ENCODE data around the gene CCDC137. TPM values are rescaled to one million over a fixed set of nuclear protein-coding genes. Genes with fewer than 3 reads are reported as not detected.

CCDC137 gene
- total RNA-seq, 1 donor from 2014 or later, result 25.6 TPM

DNA sequence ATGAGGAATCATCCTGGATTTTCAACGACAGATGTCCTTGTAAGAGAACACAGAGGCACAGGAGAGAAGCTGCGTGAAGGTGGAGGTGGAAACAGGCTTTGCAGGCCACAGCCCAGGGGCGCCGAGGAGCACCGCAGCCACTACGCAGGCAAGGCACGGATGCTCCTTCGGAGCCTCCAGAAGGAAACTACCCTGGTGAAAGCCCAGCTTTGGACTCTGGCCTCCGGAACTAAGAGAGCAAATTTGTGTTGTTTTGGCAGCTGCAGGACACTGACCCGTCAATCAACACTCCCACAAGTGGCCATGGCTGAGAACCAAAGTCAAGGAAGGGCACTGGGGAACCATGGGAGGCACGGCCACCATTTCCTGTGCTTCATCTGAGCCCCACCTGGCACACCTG, 13.6 kb downstream of the CCDC137 start:
- TF ChIP-seq, protein P1, sequence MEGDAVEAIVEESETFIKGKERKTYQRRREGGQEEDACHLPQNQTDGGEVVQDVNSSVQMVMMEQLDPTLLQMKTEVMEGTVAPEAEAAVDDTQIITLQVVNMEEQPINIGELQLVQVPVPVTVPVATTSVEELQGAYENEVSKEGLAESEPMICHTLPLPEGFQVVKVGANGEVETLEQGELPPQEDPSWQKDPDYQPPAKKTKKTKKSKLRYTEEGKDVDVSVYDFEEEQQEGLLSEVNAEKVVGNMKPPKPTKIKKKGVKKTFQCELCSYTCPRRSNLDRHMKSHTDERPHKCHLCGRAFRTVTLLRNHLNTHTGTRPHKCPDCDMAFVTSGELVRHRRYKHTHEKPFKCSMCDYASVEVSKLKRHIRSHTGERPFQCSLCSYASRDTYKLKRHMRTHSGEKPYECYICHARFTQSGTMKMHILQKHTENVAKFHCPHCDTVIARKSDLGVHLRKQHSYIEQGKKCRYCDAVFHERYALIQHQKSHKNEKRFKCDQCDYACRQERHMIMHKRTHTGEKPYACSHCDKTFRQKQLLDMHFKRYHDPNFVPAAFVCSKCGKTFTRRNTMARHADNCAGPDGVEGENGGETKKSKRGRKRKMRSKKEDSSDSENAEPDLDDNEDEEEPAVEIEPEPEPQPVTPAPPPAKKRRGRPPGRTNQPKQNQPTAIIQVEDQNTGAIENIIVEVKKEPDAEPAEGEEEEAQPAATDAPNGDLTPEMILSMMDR (IDR thresholded peaks at IDR 0.05; ENCODE audit: insufficient read depth, low read length, poor library complexity, severe bottlenecking), result no peak

DNA sequence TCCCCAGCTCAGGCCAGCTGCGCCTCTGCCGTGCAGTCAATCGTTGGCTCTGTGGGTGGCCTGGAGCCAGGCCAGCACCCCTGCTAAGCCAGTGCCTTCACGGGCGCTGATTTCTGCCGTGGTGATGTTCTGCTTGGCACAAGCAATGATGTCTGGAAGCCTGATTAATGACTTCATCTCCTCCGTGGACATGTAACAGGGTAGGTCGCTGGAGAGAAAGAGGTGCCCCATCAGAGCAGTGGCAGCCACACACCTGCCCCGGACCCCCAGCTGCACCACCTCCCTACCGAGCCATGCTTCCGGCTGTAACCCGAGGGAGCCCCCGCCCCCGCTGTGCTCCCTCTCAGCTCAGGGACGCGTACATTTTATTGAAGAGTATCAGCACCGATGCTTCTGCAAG, 15.1 kb downstream of the CCDC137 start:
- peak; percentile 31 for DNase-seq (ENCODE audit: low read depth)
- peaks cover 2% of the 10 kb centered on the region for H3K36me3 ChIP-seq (ENCODE audit: control insufficient read depth, insufficient read depth, low read length)
- H3K27me3 ChIP-seq (ENCODE audit: control insufficient read depth, insufficient read depth, low read length), result no peaks in the 10 kb centered on the region
- no peak overlapping the region for H3K4me3 ChIP-seq (ENCODE audit: low read depth, low read length)
- TF ChIP-seq, protein P1 (IDR thresholded peaks at IDR 0.05; ENCODE audit: insufficient read depth, low read length, poor library complexity, severe bottlenecking), result no peak

More for the DNA sequence above, 13.6 kb downstream of the CCDC137 start:
- Histone ChIP-seq H3K4me3 (ENCODE audit: low read depth, low read length) (no peak overlapping the region), H3K36me3 (ENCODE audit: control insufficient read depth, insufficient read depth, low read length) (no peaks in the 10 kb centered on the region), H3K27me3 (ENCODE audit: control insufficient read depth, insufficient read depth, low read length) (no peaks in the 10 kb centered on the region)
- no peak for DNase-seq (ENCODE audit: low read depth)

GRCh38 chr17:81682565-81683207, 16.1 kb downstream of the CCDC137 start:
- no peak for DNase-seq (ENCODE audit: low read depth)
- H3K36me3 ChIP-seq (ENCODE audit: control insufficient read depth, insufficient read depth, low read length), result peaks cover 2% of the 10 kb centered on the region
- H3K4me3 ChIP-seq (ENCODE audit: low read depth, low read length), result peak overlapping the region; percentile 96
- no peaks in the 10 kb centered on the region for H3K27me3 ChIP-seq (ENCODE audit: control insufficient read depth, insufficient read depth, low read length)
- TF ChIP-seq, protein P1 (IDR thresholded peaks at IDR 0.05; ENCODE audit: insufficient read depth, low read length, poor library complexity, severe bottlenecking), result no peak

- TF ChIP-seq, protein P1 (IDR thresholded peaks at IDR 0.05; ENCODE audit: insufficient read depth, low read length, poor library complexity, severe bottlenecking), result no peak
- no peak for DNase-seq (ENCODE audit: low read depth)
- Histone ChIP-seq H3K36me3 (ENCODE audit: control insufficient read depth, insufficient read depth, low read length) (peaks cover 2% of the 10 kb centered on the region), H3K4me3 (ENCODE audit: low read depth, low read length) (peak overlapping the region; percentile 96), H3K27me3 (ENCODE audit: control insufficient read depth, insufficient read depth, low read length) (no peaks in the 10 kb centered on the region)
Observed at GRCh38 chr17:81683208-81683583, 16.7 kb downstream of the CCDC137 start.

GRCh38 chr17:81683584-81684441, 17.3 kb downstream of the CCDC137 start, which contains the start of the genes ARL16 and HGS:
Gene ARL16, minus strand, starts transcription at chr17:81683797. Its CDS starts 44 bp downstream, at chr17:81683753.
Gene HGS, plus strand, starts transcription at chr17:81684011. Its CDS starts 56 bp downstream, at chr17:81684067.
- H3K4me3 ChIP-seq (ENCODE audit: low read depth, low read length), result peak within 1 kb of the TSS; percentile 96
- H3K36me3 ChIP-seq (ENCODE audit: control insufficient read depth, insufficient read depth, low read length), result peaks cover 2% of the 10 kb centered on the region
- H3K27me3 ChIP-seq (ENCODE audit: control insufficient read depth, insufficient read depth, low read length), result no peaks in the 10 kb centered on the region
- TF ChIP-seq, protein P1 (IDR thresholded peaks at IDR 0.05; ENCODE audit: insufficient read depth, low read length, poor library complexity, severe bottlenecking), result no peak
- DNase-seq (ENCODE audit: low read depth), result peak; percentile 90

All from kidney epithelial cell (primary cell).